Measurements from ENCODE around the gene GNAQ. TPM values are rescaled to one million over a fixed set of nuclear protein-coding genes. Genes with fewer than 3 reads are reported as not detected.
A peak's percentile ranks its signal among the peaks of the same experiment; 100 is the strongest.

GNAQ gene
- total RNA-seq, 1 donor from 2014 or later = 35.4 TPM

- Histone ChIP-seq H3K4me3 (ENCODE audit: low read depth, low read length) (no peak overlapping the region), H3K36me3 (ENCODE audit: control insufficient read depth, insufficient read depth, low read length) (no peaks in the 10 kb centered on the region), H3K27me3 (ENCODE audit: control insufficient read depth, insufficient read depth, low read length) (no peaks in the 10 kb centered on the region)
- TF ChIP-seq CTCF (IDR thresholded peaks at IDR 0.05; ENCODE audit: insufficient read depth, low read length, poor library complexity, severe bottlenecking) = no peak
- DNase-seq (ENCODE audit: low read depth) = no peak
Measured at GRCh38 chr9:77891128-77891800, 140.3 kb downstream of the GNAQ start.

- DNase-seq (ENCODE audit: low read depth) = no peak
Measured at GRCh38 chr9:77887662-77888061, 143.9 kb downstream of the GNAQ start.

GRCh38 chr9:77885104-77885672, 146.4 kb downstream of the GNAQ start:
- Histone ChIP-seq H3K4me3 (ENCODE audit: low read depth, low read length) (no peak overlapping the region), H3K36me3 (ENCODE audit: control insufficient read depth, insufficient read depth, low read length) (no peaks in the 10 kb centered on the region), H3K27me3 (ENCODE audit: control insufficient read depth, insufficient read depth, low read length) (no peaks in the 10 kb centered on the region)
- TF ChIP-seq CTCF (IDR thresholded peaks at IDR 0.05; ENCODE audit: insufficient read depth, low read length, poor library complexity, severe bottlenecking) = no peak
- DNase-seq (ENCODE audit: low read depth) = no peak

More at GRCh38 chr9:77887662-77888061, 143.9 kb downstream of the GNAQ start:
- Histone ChIP-seq H3K4me3 (ENCODE audit: low read depth, low read length) (no peak overlapping the region), H3K36me3 (ENCODE audit: control insufficient read depth, insufficient read depth, low read length) (no peaks in the 10 kb centered on the region), H3K27me3 (ENCODE audit: control insufficient read depth, insufficient read depth, low read length) (no peaks in the 10 kb centered on the region)
- no peak for TF ChIP-seq CTCF (IDR thresholded peaks at IDR 0.05; ENCODE audit: insufficient read depth, low read length, poor library complexity, severe bottlenecking)

GRCh38 chr9:77883846-77884771, 147.5 kb downstream of the GNAQ start:
- H3K27me3 ChIP-seq (ENCODE audit: control insufficient read depth, insufficient read depth, low read length) = no peaks in the 10 kb centered on the region
- TF ChIP-seq CTCF (IDR thresholded peaks at IDR 0.05; ENCODE audit: insufficient read depth, low read length, poor library complexity, severe bottlenecking) = no peak
- no peaks in the 10 kb centered on the region for H3K36me3 ChIP-seq (ENCODE audit: control insufficient read depth, insufficient read depth, low read length)
- DNase-seq (ENCODE audit: low read depth) = peak; percentile 43
- no peak overlapping the region for H3K4me3 ChIP-seq (ENCODE audit: low read depth, low read length)

- TF ChIP-seq CTCF (IDR thresholded peaks at IDR 0.05; ENCODE audit: insufficient read depth, low read length, poor library complexity, severe bottlenecking) = no peak
- Histone ChIP-seq H3K27me3 (ENCODE audit: control insufficient read depth, insufficient read depth, low read length) (no peaks in the 10 kb centered on the region), H3K4me3 (ENCODE audit: low read depth, low read length) (no peak overlapping the region), H3K36me3 (ENCODE audit: control insufficient read depth, insufficient read depth, low read length) (no peaks in the 10 kb centered on the region)
- no peak for DNase-seq (ENCODE audit: low read depth)
Measured at GRCh38 chr9:77883133-77883532, 148.5 kb downstream of the GNAQ start.

All from kidney epithelial cell (primary cell).